ENCODE results near the gene CROCC. TPM values are rescaled to one million over a fixed set of nuclear protein-coding genes. Genes with fewer than 3 reads are reported as not detected.
"Not testable (repeated sequence)": the region's sequence is repeated elsewhere in the genome, so short reads cannot be mapped to it uniquely, and the experiment has no call there.

Gene CROCC
- polyA plus RNA-seq, 1 donor (not counting 4 experiments of a cell fraction or from before 2014, with no cell fraction given) = 8.2 TPM

GRCh38 chr1:16929146-16930041 is 7.7 kb downstream of the CROCC start:
- H3K9ac ChIP-seq (ENCODE audit: control insufficient read depth, extremely low read depth, insufficient read depth, low read length) = peak overlapping the region; percentile 61
- peaks cover 35% of the 10 kb centered on the region for H3K4me1 ChIP-seq (ENCODE audit: control insufficient read depth, extremely low read depth, insufficient read depth, low read length)
- dilution Hi-C loops (cut with MboI; ENCODE audit: extremely low pct_ligation_motif_present, low sequenced_read_pairs) = not testable (repeated sequence)

DNA sequence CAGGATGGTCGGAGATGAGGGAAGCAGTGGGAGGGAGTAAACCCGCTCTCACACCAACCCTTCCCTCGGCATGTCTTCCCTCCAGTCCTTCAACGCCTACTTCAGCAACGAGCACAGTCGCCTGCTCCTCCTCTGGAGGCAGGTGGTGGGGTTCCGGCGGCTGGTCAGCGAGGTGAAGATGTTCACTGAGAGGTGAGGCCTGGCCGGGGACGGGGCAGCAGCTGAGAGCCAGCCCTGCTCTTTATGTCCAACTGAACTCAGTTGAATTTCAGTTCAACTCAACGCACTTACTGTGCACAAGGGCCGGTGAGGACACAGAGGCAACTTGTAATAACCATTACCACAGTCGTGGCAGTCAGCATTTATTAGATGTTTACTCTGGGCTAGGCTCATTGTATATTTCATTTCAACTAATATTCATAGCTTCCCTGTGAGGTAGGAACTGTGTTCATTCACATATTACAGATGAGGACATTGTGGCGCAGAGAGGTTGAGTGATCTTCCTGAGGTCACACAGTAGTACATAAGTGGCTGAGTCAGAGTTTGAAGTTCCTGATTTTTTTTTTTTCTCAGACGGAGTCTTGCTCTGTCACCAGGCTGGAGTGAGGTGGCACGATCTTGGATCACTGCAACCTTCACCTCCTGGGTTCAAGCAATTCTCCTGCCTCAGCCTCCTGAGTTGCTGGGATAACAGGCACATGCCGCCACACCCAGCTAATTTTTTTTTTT is 9.6 kb downstream of the CROCC start:
- H3K79me2 ChIP-seq (ENCODE audit: control insufficient read depth, insufficient read depth, low read length); H3K9ac ChIP-seq (ENCODE audit: control insufficient read depth, extremely low read depth, insufficient read depth, low read length); H3K4me3 ChIP-seq (ENCODE audit: control insufficient read depth in 2 of 3, extremely low read depth in 1 of 3, insufficient read depth in 2 of 3, low read depth in 1 of 3, low read length in 3 of 3); H3K4me2 ChIP-seq (ENCODE audit: control insufficient read depth, extremely low read depth, insufficient read depth, low read depth, low read length); H3K27me3 ChIP-seq (ENCODE audit: control insufficient read depth, extremely low read depth, insufficient read depth, low read length); H3K9me1 ChIP-seq (ENCODE audit: control insufficient read depth, extremely low read depth, insufficient read depth, low read length); FAIRE-seq; H3K27ac ChIP-seq (ENCODE audit: control insufficient read depth, insufficient read depth, low read length); H3K9me3 ChIP-seq (ENCODE audit: control insufficient read depth, low read depth, low read length); dilution Hi-C loops (cut with MboI; ENCODE audit: extremely low pct_ligation_motif_present, low sequenced_read_pairs); H2AFZ ChIP-seq (ENCODE audit: control insufficient read depth, low read length); H4K20me1 ChIP-seq (ENCODE audit: control insufficient read depth, extremely low read depth, insufficient read depth, low read length); H3K36me3 ChIP-seq (ENCODE audit: control insufficient read depth in 2 of 2, extremely low read depth in 1 of 2, insufficient read depth in 2 of 2, low read length in 2 of 2); DNase-seq (ENCODE audit: low read depth, low spot score): not testable (repeated sequence)
- H3K4me1 ChIP-seq (ENCODE audit: control insufficient read depth, extremely low read depth, insufficient read depth, low read length) = peaks cover 16% of the 10 kb centered on the region

More at GRCh38 chr1:16929146-16930041, 7.7 kb downstream of the CROCC start:
- Histone ChIP-seq H3K27ac (ENCODE audit: control insufficient read depth, insufficient read depth, low read length) (peak overlapping the region; percentile 79), H3K4me2 (ENCODE audit: control insufficient read depth, extremely low read depth, insufficient read depth, low read depth, low read length) (peak overlapping the region; percentile 56), H3K4me3 (ENCODE audit: control insufficient read depth in 2 of 3, extremely low read depth in 1 of 3, insufficient read depth in 2 of 3, low read depth in 1 of 3, low read length in 3 of 3) (peak overlapping the region in 1 of 3 experiments; percentile 5), H2AFZ (ENCODE audit: control insufficient read depth, low read length) (peak overlapping the region; percentile 41)
- TF ChIP-seq CTCF (optimal IDR thresholded peaks at IDR 0.05 in 1 of 3, IDR thresholded peaks at IDR 0.05 in 1 of 3, conservative IDR thresholded peaks at IDR 0.05 in 1 of 3; ENCODE audit: extremely low read depth in 1 of 3, insufficient read depth in 2 of 3, low read length in 3 of 3) = peak in 1 of 3 experiments; percentile 30
- H3K79me2 ChIP-seq (ENCODE audit: control insufficient read depth, insufficient read depth, low read length); H3K36me3 ChIP-seq (ENCODE audit: control insufficient read depth in 2 of 2, extremely low read depth in 1 of 2, insufficient read depth in 2 of 2, low read length in 2 of 2); H3K9me1 ChIP-seq (ENCODE audit: control insufficient read depth, extremely low read depth, insufficient read depth, low read length); H4K20me1 ChIP-seq (ENCODE audit: control insufficient read depth, extremely low read depth, insufficient read depth, low read length); H3K9me3 ChIP-seq (ENCODE audit: control insufficient read depth, low read depth, low read length); H3K27me3 ChIP-seq (ENCODE audit: control insufficient read depth, extremely low read depth, insufficient read depth, low read length): not testable (repeated sequence)
- peak; percentile 98 for DNase-seq (ENCODE audit: low read depth, low spot score)
- peak; percentile 86 for FAIRE-seq

DNA sequence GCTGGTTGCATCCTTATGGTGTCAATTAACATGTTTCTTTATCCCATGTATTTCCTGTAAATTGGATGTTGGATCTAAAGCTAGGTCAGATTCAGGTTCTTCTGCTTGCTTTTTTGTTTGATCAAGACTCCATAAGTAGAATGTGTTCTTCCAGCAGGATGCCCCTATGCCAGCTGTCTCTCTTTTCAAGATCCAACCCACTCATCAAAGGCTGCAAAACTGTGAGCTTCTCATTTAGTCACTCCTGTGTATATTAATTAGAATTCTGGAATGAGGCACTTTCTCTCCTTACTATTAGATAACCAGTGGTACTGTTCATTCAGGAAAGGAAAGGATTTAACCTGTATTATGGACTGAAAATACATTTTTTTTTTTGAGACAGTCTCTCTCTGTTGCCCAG is 12.2 kb downstream of the CROCC start:
- H2AFZ ChIP-seq (ENCODE audit: control insufficient read depth, low read length); DNase-seq (ENCODE audit: low read depth, low spot score); H3K27me3 ChIP-seq (ENCODE audit: control insufficient read depth, extremely low read depth, insufficient read depth, low read length); dilution Hi-C loops (cut with MboI; ENCODE audit: extremely low pct_ligation_motif_present, low sequenced_read_pairs); H3K79me2 ChIP-seq (ENCODE audit: control insufficient read depth, insufficient read depth, low read length); H3K9me3 ChIP-seq (ENCODE audit: control insufficient read depth, low read depth, low read length); H3K4me2 ChIP-seq (ENCODE audit: control insufficient read depth, extremely low read depth, insufficient read depth, low read depth, low read length); H3K9ac ChIP-seq (ENCODE audit: control insufficient read depth, extremely low read depth, insufficient read depth, low read length); H3K4me3 ChIP-seq (ENCODE audit: control insufficient read depth in 2 of 3, extremely low read depth in 1 of 3, insufficient read depth in 2 of 3, low read depth in 1 of 3, low read length in 3 of 3); H3K9me1 ChIP-seq (ENCODE audit: control insufficient read depth, extremely low read depth, insufficient read depth, low read length); H4K20me1 ChIP-seq (ENCODE audit: control insufficient read depth, extremely low read depth, insufficient read depth, low read length); H3K27ac ChIP-seq (ENCODE audit: control insufficient read depth, insufficient read depth, low read length): not testable (repeated sequence)
- peak; percentile 17 for FAIRE-seq
- peaks cover 7 to 12% of the 10 kb centered on the region in 2 experiments for H3K36me3 ChIP-seq (ENCODE audit: control insufficient read depth in 2 of 2, extremely low read depth in 1 of 2, insufficient read depth in 2 of 2, low read length in 2 of 2)
- peaks cover 15% of the 10 kb centered on the region for H3K4me1 ChIP-seq (ENCODE audit: control insufficient read depth, extremely low read depth, insufficient read depth, low read length)

- H3K4me2 ChIP-seq (ENCODE audit: control insufficient read depth, extremely low read depth, insufficient read depth, low read depth, low read length); H2AFZ ChIP-seq (ENCODE audit: control insufficient read depth, low read length); H4K20me1 ChIP-seq (ENCODE audit: control insufficient read depth, extremely low read depth, insufficient read depth, low read length); H3K9me1 ChIP-seq (ENCODE audit: control insufficient read depth, extremely low read depth, insufficient read depth, low read length); H3K9me3 ChIP-seq (ENCODE audit: control insufficient read depth, low read depth, low read length); H3K4me3 ChIP-seq (ENCODE audit: control insufficient read depth in 2 of 3, extremely low read depth in 1 of 3, insufficient read depth in 2 of 3, low read depth in 1 of 3, low read length in 3 of 3); DNase-seq (ENCODE audit: low read depth, low spot score); dilution Hi-C loops (cut with MboI; ENCODE audit: extremely low pct_ligation_motif_present, low sequenced_read_pairs); H3K27ac ChIP-seq (ENCODE audit: control insufficient read depth, insufficient read depth, low read length); FAIRE-seq; H3K4me1 ChIP-seq (ENCODE audit: control insufficient read depth, extremely low read depth, insufficient read depth, low read length); H3K9ac ChIP-seq (ENCODE audit: control insufficient read depth, extremely low read depth, insufficient read depth, low read length); H3K79me2 ChIP-seq (ENCODE audit: control insufficient read depth, insufficient read depth, low read length); H3K27me3 ChIP-seq (ENCODE audit: control insufficient read depth, extremely low read depth, insufficient read depth, low read length): not testable (repeated sequence)
- H3K36me3 ChIP-seq (ENCODE audit: control insufficient read depth in 2 of 2, extremely low read depth in 1 of 2, insufficient read depth in 2 of 2, low read length in 2 of 2) = peaks cover 7 to 11% of the 10 kb centered on the region in 2 experiments
These were observed 14.8 kb downstream of the CROCC start for GRCh38 chr1:16936580-16936979.
